ENCODE results near the gene KRTAP10-3. TPM values are rescaled to one million over a fixed set of nuclear protein-coding genes. Genes with fewer than 3 reads are reported as not detected.

Gene KRTAP10-3
- total and polyA plus RNA-seq, 2 of the 13 experiments (the other 11 are each of a cell fraction or from before 2014, with no cell fraction given), result not detected

DNA sequence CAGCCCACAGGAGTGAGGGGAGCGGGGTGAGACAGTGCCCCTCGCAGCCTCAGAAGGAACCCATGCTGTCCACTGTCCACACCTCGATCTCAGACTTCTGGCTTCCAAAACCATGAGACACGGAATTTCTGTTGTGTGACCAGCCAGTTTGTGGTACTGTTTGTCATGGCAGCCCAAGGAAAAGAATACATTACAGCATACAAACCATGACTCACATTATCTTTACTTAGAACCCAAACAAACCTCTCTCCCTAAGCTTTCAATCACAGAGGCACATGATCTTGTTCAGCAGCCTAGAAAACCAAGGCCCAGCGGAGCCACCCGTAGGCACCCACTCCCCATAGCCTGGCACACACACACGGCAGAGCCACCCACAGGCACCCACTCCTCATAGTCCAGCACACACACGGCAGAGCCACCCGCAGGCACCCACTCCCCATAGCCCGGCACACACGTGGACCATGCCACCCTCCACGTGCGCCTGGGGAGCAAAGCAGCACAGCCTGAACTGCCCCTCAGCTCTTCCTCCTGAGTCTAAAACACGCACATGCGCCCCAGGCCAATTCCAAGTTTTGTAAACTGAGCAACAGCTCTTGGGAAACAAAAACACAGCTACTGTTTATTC, 14.5 kb upstream of the KRTAP10-3 start (continued):
- TF ChIP-seq CREB1 (IDR thresholded peaks at IDR 0.05) (peak; percentile 38; the same call in 1 of the 2 replicates), CREB1 (CRISPR knock-in tag; IDR thresholded peaks at IDR 0.05) (no peak), KMT2A (CRISPR knock-in tag; IDR thresholded peaks at IDR 0.05) (no peak), NFE2 (CRISPR knock-in tag; IDR thresholded peaks at IDR 0.05) (no peak), ZNF564 (CRISPR knock-in tag; IDR thresholded peaks at IDR 0.05) (no peak), ZNF30 (CRISPR knock-in tag; IDR thresholded peaks at IDR 0.05) (no peak), ZFX (CRISPR knock-in tag; IDR thresholded peaks at IDR 0.05; ENCODE audit: low read depth) (peak; percentile 15; the same call in 1 of the 2 replicates)
- TF ChIP-seq, protein P1, sequence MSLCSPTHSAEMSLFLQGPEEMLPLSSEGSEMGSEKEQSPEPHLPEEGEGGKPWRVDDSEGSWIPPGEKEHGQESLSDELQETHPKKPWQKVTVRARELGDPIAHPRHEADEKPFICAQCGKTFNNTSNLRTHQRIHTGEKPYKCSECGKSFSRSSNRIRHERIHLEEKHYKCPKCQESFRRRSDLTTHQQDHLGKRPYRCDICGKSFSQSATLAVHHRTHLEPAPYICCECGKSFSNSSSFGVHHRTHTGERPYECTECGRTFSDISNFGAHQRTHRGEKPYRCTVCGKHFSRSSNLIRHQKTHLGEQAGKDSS (CRISPR knock-in tag; IDR thresholded peaks at IDR 0.05; ENCODE audit: borderline replicate concordance, low read depth), result no peak
- TF ChIP-seq, protein P2, sequence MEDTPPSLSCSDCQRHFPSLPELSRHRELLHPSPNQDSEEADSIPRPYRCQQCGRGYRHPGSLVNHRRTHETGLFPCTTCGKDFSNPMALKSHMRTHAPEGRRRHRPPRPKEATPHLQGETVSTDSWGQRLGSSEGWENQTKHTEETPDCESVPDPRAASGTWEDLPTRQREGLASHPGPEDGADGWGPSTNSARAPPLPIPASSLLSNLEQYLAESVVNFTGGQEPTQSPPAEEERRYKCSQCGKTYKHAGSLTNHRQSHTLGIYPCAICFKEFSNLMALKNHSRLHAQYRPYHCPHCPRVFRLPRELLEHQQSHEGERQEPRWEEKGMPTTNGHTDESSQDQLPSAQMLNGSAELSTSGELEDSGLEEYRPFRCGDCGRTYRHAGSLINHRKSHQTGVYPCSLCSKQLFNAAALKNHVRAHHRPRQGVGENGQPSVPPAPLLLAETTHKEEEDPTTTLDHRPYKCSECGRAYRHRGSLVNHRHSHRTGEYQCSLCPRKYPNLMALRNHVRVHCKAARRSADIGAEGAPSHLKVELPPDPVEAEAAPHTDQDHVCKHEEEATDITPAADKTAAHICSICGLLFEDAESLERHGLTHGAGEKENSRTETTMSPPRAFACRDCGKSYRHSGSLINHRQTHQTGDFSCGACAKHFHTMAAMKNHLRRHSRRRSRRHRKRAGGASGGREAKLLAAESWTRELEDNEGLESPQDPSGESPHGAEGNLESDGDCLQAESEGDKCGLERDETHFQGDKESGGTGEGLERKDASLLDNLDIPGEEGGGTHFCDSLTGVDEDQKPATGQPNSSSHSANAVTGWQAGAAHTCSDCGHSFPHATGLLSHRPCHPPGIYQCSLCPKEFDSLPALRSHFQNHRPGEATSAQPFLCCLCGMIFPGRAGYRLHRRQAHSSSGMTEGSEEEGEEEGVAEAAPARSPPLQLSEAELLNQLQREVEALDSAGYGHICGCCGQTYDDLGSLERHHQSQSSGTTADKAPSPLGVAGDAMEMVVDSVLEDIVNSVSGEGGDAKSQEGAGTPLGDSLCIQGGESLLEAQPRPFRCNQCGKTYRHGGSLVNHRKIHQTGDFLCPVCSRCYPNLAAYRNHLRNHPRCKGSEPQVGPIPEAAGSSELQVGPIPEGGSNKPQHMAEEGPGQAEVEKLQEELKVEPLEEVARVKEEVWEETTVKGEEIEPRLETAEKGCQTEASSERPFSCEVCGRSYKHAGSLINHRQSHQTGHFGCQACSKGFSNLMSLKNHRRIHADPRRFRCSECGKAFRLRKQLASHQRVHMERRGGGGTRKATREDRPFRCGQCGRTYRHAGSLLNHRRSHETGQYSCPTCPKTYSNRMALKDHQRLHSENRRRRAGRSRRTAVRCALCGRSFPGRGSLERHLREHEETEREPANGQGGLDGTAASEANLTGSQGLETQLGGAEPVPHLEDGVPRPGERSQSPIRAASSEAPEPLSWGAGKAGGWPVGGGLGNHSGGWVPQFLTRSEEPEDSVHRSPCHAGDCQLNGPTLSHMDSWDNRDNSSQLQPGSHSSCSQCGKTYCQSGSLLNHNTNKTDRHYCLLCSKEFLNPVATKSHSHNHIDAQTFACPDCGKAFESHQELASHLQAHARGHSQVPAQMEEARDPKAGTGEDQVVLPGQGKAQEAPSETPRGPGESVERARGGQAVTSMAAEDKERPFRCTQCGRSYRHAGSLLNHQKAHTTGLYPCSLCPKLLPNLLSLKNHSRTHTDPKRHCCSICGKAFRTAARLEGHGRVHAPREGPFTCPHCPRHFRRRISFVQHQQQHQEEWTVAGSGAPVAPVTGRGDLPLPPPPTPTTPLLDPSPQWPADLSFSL (CRISPR knock-in tag; IDR thresholded peaks at IDR 0.05), result peak; percentile 79; the same call in 1 of the 2 replicates
